Measurements from ENCODE around the gene VOPP1. TPM values are rescaled to one million over a fixed set of nuclear protein-coding genes. Genes with fewer than 3 reads are reported as not detected.

Gene VOPP1
- total and polyA plus RNA-seq, 2 donors (not counting 3 experiments of a cell fraction or from before 2014, with no cell fraction given), result 85.6 to 154 TPM

GRCh38 chr7:55485501-55486191, 86.7 kb downstream of the VOPP1 start:
- Histone ChIP-seq H3K27me3 (ENCODE audit: control insufficient read depth in 2 of 2, insufficient read depth in 2 of 2, low read length in 2 of 2) (no peaks in the 10 kb centered on the region), H3K4me2 (ENCODE audit: insufficient read depth, low read length) (no peak overlapping the region), H3K79me2 (ENCODE audit: control insufficient read depth, insufficient read depth, low read length) (peaks cover 10% of the 10 kb centered on the region), H3K9me3 (replicated peaks; ENCODE audit: control insufficient read depth, insufficient read depth, low read length) (no peaks in the 10 kb centered on the region), H3K27ac (ENCODE audit: insufficient read depth, low read depth, low read length) (no peak overlapping the region), H2AFZ (ENCODE audit: low read depth, low read length) (no peak overlapping the region), H3K4me3 (replicated peaks in 1 of 3; ENCODE audit: insufficient read depth in 1 of 3, low read depth in 1 of 3, low read length in 3 of 3) (no peak overlapping the region), H3K9ac (replicated peaks; ENCODE audit: extremely low read depth, insufficient read depth, low read length) (no peak overlapping the region), H4K20me1 (replicated peaks; ENCODE audit: control insufficient read depth, extremely low read depth, insufficient read depth, low read length) (peaks cover 2% of the 10 kb centered on the region), H3K4me1 (ENCODE audit: control insufficient read depth, extremely low read depth, insufficient read depth, low read length) (no peaks in the 10 kb centered on the region), H3K9me1 (replicated peaks; ENCODE audit: control insufficient read depth, extremely low read depth, insufficient read depth, low read length) (no peaks in the 10 kb centered on the region), H3K36me3 (ENCODE audit: control insufficient read depth in 2 of 2, extremely low read depth in 1 of 2, insufficient read depth in 2 of 2, low read length in 2 of 2) (peaks cover 4 to 24% of the 10 kb centered on the region in 2 experiments)
- CTCF ChIA-PET, result no interaction called here
- intact Hi-C loops (cut with micrococcal nuclease), result no loop called here
- dilution Hi-C loops (cut with MboI; ENCODE audit: extremely low pct_ligation_motif_present, low sequenced_read_pairs), result no loop called here
- DNase-seq (ENCODE audit: low read depth, low spot score) (no peak), FAIRE-seq (no peak)
- no TSS peak for BruUV-seq (replicated peaks)
- no peak for TF ChIP-seq MYC (IDR thresholded peaks at IDR 0.05; ENCODE audit: low read depth, low read length)
- TF ChIP-seq POLR2A (IDR thresholded peaks at IDR 0.05; ENCODE audit: low read depth, low read length), result no peak
- no peak for TF ChIP-seq GATA2 (IDR thresholded peaks at IDR 0.05; ENCODE audit: insufficient read depth, insufficient read length, low read depth, low read length)
- no peak for TF ChIP-seq POLR2AphosphoS5 (IDR thresholded peaks at IDR 0.05; ENCODE audit: insufficient read depth, low read depth, low read length)
- no peak for TF ChIP-seq FOS (IDR thresholded peaks at IDR 0.05; ENCODE audit: borderline replicate concordance, insufficient read depth, low read length)
- no peak for TF ChIP-seq JUN (IDR thresholded peaks at IDR 0.05; ENCODE audit: borderline replicate concordance, insufficient read depth, insufficient read length, low read depth)
- no peak for TF ChIP-seq CTCF (IDR thresholded peaks at IDR 0.05; ENCODE audit: extremely low read depth in 1 of 2, insufficient read depth in 1 of 2, low read depth in 1 of 2, low read length in 2 of 2)
- no peak for TF ChIP-seq EZH2 (IDR thresholded peaks at IDR 0.05; ENCODE audit: borderline replicate concordance, low read depth, low read length, severe bottlenecking)
- no peak for TF ChIP-seq MAX (IDR thresholded peaks at IDR 0.05; ENCODE audit: insufficient read depth, insufficient read length)
- POLR2A ChIA-PET, result no interaction called here
